Activated CD4-positive, alpha-beta T cell treated with anti-CD3 and anti-CD28 coated beads for 36 hours (primary cell): ENCODE results near the gene APBA1. TPM values are rescaled to one million over a fixed set of nuclear protein-coding genes. Genes with fewer than 3 reads are reported as not detected.

Experiments
- ATAC-seq: fragments of 200-7000 bp; cut with Tn5 transposase; one replicate; pipeline ENCODE4 v1.10.0; 2021; ENCODE audit warnings: mild to moderate bottlenecking, moderate library complexity
- CTCF ChIA-PET: fragments of 350-600 bp; sonication (Branson Sonifier 250); formaldehyde crosslinking; loops from one replicate; lab custom pipeline; 2021; ENCODE audit warnings: antibody characterized with exemption; lab: Charles Lee
- POLR2A ChIA-PET: fragments of 350-600 bp; sonication (Branson Sonifier 250); formaldehyde crosslinking; loops from one replicate; lab custom pipeline; 2021; ENCODE audit warnings: antibody characterized with exemption, inconsistent platforms; lab: Charles Lee
- DNase-seq: peaks from one replicate; pipeline ENCODE4 v3.0.0-alpha.2; 2020
- H3K27ac Mint-ChIP-seq: one replicate; pipeline ENCODE4 v1.8.0; 2021; ENCODE audit warnings: mixed read lengths
- H3K27me3 Mint-ChIP-seq: one replicate; pipeline ENCODE4 v1.8.0; 2021; ENCODE audit warnings: mixed read lengths
- H3K36me3 Mint-ChIP-seq: one replicate; pipeline ENCODE4 v1.8.0; 2021; ENCODE audit warnings: low read depth, mixed read lengths
- H3K4me1 Mint-ChIP-seq: one replicate; pipeline ENCODE4 v1.8.0; 2021; ENCODE audit warnings: mixed read lengths
- H3K4me3 Mint-ChIP-seq: one replicate; pipeline ENCODE4 v1.8.0; 2021; ENCODE audit warnings: mild to moderate bottlenecking, moderate library complexity, mixed read lengths
- H3K9me3 Mint-ChIP-seq: one replicate; pipeline ENCODE4 v1.8.0; 2021; ENCODE audit warnings: low read depth, mixed read lengths
- intact Hi-C, 2 experiments: fragments of 100-400 bp; cut with DNase I in 1 of 2; cut with micrococcal nuclease in 1 of 2; formaldehyde crosslinking; loops; one replicate each; pipeline versions ENCODE4 v1.14.2 to v1.15.1; 2022 to 2024; cut with DNase I, micrococcal nuclease
- total RNA-seq, 2 experiments: library from RNA; stranded (reverse); gene quantifications; one replicate each; pipeline ENCODE4 v1.2.3, GENCODE V29; 2021

APBA1 gene
- total RNA-seq, 2 experiments from 2014 or later: 0.16 to 0.35 TPM

GRCh38 chr9:69393425-69393824, 278.7 kb downstream of the APBA1 start:
- Mint-ChIP-seq H3K4me3 (no peak overlapping the region), H3K27ac (no peak overlapping the region), H3K36me3 (no peaks in the 10 kb centered on the region), H3K9me3 (no peaks in the 10 kb centered on the region), H3K27me3 (peaks cover 3% of the 10 kb centered on the region), H3K4me1 (no peaks in the 10 kb centered on the region)
- ATAC-seq (no peak), DNase-seq (no peak)
- ChIA-PET CTCF (no interaction called here), POLR2A (interaction anchor here (0.6 kb wide), 1 partner anchor 29 kb away, joined by 3 read pairs; no protein-coding TSS in a partner anchor)
- intact Hi-C loops: no loop called here

GRCh38 chr9:69392826-69393225, 279.3 kb downstream of the APBA1 start:
- Mint-ChIP-seq H3K4me3 (no peak overlapping the region), H3K27me3 (peaks cover 4% of the 10 kb centered on the region), H3K36me3 (no peaks in the 10 kb centered on the region), H3K4me1 (no peaks in the 10 kb centered on the region), H3K27ac (no peak overlapping the region), H3K9me3 (no peaks in the 10 kb centered on the region)
- DNase-seq (no peak), ATAC-seq (no peak)
- intact Hi-C loops: no loop called here
- ChIA-PET CTCF (no interaction called here), POLR2A (no interaction called here)

- no peak for DNase-seq
- Mint-ChIP-seq H3K4me3 (no peak overlapping the region), H3K9me3 (no peaks in the 10 kb centered on the region), H3K4me1 (no peaks in the 10 kb centered on the region), H3K36me3 (no peaks in the 10 kb centered on the region), H3K27ac (no peak overlapping the region), H3K27me3 (peaks cover 6% of the 10 kb centered on the region)
- intact Hi-C loops: no loop called here
- ATAC-seq: no peak
- CTCF ChIA-PET: no interaction called here
- POLR2A ChIA-PET: no interaction called here
Observed at GRCh38 chr9:69391946-69392345, 280.2 kb downstream of the APBA1 start.

- ChIA-PET POLR2A (no interaction called here), CTCF (no interaction called here)
- H3K4me3 Mint-ChIP-seq: no peak overlapping the region
- H3K27ac Mint-ChIP-seq: no peak overlapping the region
- H3K4me1 Mint-ChIP-seq: no peaks in the 10 kb centered on the region
- DNase-seq (no peak), ATAC-seq (no peak)
- no peaks in the 10 kb centered on the region for H3K36me3 Mint-ChIP-seq
- peaks cover 6% of the 10 kb centered on the region for H3K27me3 Mint-ChIP-seq
- intact Hi-C loops: no loop called here
- no peaks in the 10 kb centered on the region for H3K9me3 Mint-ChIP-seq
Observed at GRCh38 chr9:69391487-69391886, 280.7 kb downstream of the APBA1 start.

GRCh38 chr9:69389437-69389995, 282.7 kb downstream of the APBA1 start:
- peaks cover 6% of the 10 kb centered on the region for H3K27me3 Mint-ChIP-seq
- CTCF ChIA-PET: interaction anchor here (1.1 kb wide), 1 partner anchor 33 kb away, joined by 3 read pairs; no protein-coding TSS in a partner anchor
- no peaks in the 10 kb centered on the region for H3K9me3 Mint-ChIP-seq
- intact Hi-C loops: no loop called here
- no peaks in the 10 kb centered on the region for H3K36me3 Mint-ChIP-seq
- no peak for ATAC-seq
- no peak for DNase-seq
- no peak overlapping the region for H3K27ac Mint-ChIP-seq
- no peaks in the 10 kb centered on the region for H3K4me1 Mint-ChIP-seq
- no peak overlapping the region for H3K4me3 Mint-ChIP-seq
- POLR2A ChIA-PET: no interaction called here

GRCh38 chr9:69388596-69388995, 283.6 kb downstream of the APBA1 start:
- DNase-seq (no peak), ATAC-seq (no peak)
- POLR2A ChIA-PET: no interaction called here
- intact Hi-C loops: no loop called here
- Mint-ChIP-seq H3K27ac (no peak overlapping the region), H3K4me1 (no peaks in the 10 kb centered on the region), H3K9me3 (no peaks in the 10 kb centered on the region), H3K4me3 (no peak overlapping the region), H3K36me3 (no peaks in the 10 kb centered on the region), H3K27me3 (peaks cover 6% of the 10 kb centered on the region)
- CTCF ChIA-PET: interaction anchor here (0.6 to 0.8 kb wide), 2 partner anchors 25 to 838 kb away, joined by 3 read pairs; no protein-coding TSS in a partner anchor

GRCh38 chr9:69386651-69387050, 285.5 kb downstream of the APBA1 start:
- Mint-ChIP-seq H3K27ac (no peak overlapping the region), H3K9me3 (no peaks in the 10 kb centered on the region), H3K27me3 (peaks cover 8% of the 10 kb centered on the region), H3K4me3 (no peak overlapping the region), H3K4me1 (no peaks in the 10 kb centered on the region), H3K36me3 (no peaks in the 10 kb centered on the region)
- intact Hi-C loops: no loop called here
- ATAC-seq (no peak), DNase-seq (no peak)
- POLR2A ChIA-PET: no interaction called here
- CTCF ChIA-PET: no interaction called here

GRCh38 chr9:69385581-69386033, 286.6 kb downstream of the APBA1 start:
- Mint-ChIP-seq H3K4me3 (no peak overlapping the region), H3K27ac (no peak overlapping the region), H3K27me3 (peaks cover 6% of the 10 kb centered on the region), H3K4me1 (no peaks in the 10 kb centered on the region), H3K9me3 (no peaks in the 10 kb centered on the region), H3K36me3 (no peaks in the 10 kb centered on the region)
- POLR2A ChIA-PET: no interaction called here
- no peak for DNase-seq
- no peak for ATAC-seq
- intact Hi-C loops: no loop called here
- CTCF ChIA-PET: no interaction called here

- intact Hi-C loops: no loop called here
- Mint-ChIP-seq H3K36me3 (no peaks in the 10 kb centered on the region), H3K27ac (no peak overlapping the region), H3K4me1 (no peaks in the 10 kb centered on the region), H3K27me3 (peaks cover 5% of the 10 kb centered on the region), H3K4me3 (no peak overlapping the region), H3K9me3 (no peaks in the 10 kb centered on the region)
- no peak for ATAC-seq
- no peak for DNase-seq
- ChIA-PET POLR2A (no interaction called here), CTCF (no interaction called here)
Observed at GRCh38 chr9:69382135-69382534, 290.0 kb downstream of the APBA1 start.

GRCh38 chr9:69380811-69381210, 291.4 kb downstream of the APBA1 start:
- POLR2A ChIA-PET: no interaction called here
- H3K4me3 Mint-ChIP-seq: no peak overlapping the region
- intact Hi-C loops: no loop called here
- DNase-seq (no peak), ATAC-seq (no peak)
- H3K27me3 Mint-ChIP-seq: peaks cover 6% of the 10 kb centered on the region
- H3K27ac Mint-ChIP-seq: no peak overlapping the region
- no peaks in the 10 kb centered on the region for H3K9me3 Mint-ChIP-seq
- H3K4me1 Mint-ChIP-seq: no peaks in the 10 kb centered on the region
- CTCF ChIA-PET: no interaction called here
- no peaks in the 10 kb centered on the region for H3K36me3 Mint-ChIP-seq

- no peak for ATAC-seq
Observed at GRCh38 chr9:69380301-69380700, 291.9 kb downstream of the APBA1 start.

GRCh38 chr9:69379270-69379982, 292.7 kb downstream of the APBA1 start:
- intact Hi-C loops: no loop called here
- ATAC-seq (no peak), DNase-seq (no peak)
- POLR2A ChIA-PET: no interaction called here
- Mint-ChIP-seq H3K4me1 (no peaks in the 10 kb centered on the region), H3K4me3 (no peak overlapping the region), H3K27me3 (peaks cover 10% of the 10 kb centered on the region), H3K9me3 (no peaks in the 10 kb centered on the region), H3K27ac (no peak overlapping the region), H3K36me3 (no peaks in the 10 kb centered on the region)
- CTCF ChIA-PET: no interaction called here

More at GRCh38 chr9:69380301-69380700, 291.9 kb downstream of the APBA1 start:
- CTCF ChIA-PET: no interaction called here
- Mint-ChIP-seq H3K27me3 (peaks cover 6% of the 10 kb centered on the region), H3K27ac (no peak overlapping the region), H3K4me3 (no peak overlapping the region), H3K4me1 (no peaks in the 10 kb centered on the region), H3K36me3 (no peaks in the 10 kb centered on the region), H3K9me3 (no peaks in the 10 kb centered on the region)
- DNase-seq: no peak
- POLR2A ChIA-PET: no interaction called here
- intact Hi-C loops: no loop called here
